BJ (cell line): ENCODE data around the gene RASSF4. TPM values are rescaled to one million over a fixed set of nuclear protein-coding genes. Genes with fewer than 3 reads are reported as not detected.

Experiments
- CTCF ChIA-PET: fragments of 350-600 bp; formaldehyde crosslinking; extraction: SDS; loops from one replicate; lab custom pipeline; 2021; ENCODE audit warnings: antibody characterized with exemption, inconsistent platforms; lab: Yijun Ruan, JAX
- POLR2A ChIA-PET: fragments of 300-600 bp; sonication (Branson Sonifier 250); formaldehyde crosslinking; extraction: SDS; loops from one replicate; lab custom pipeline; 2021; ENCODE audit warnings: antibody characterized with exemption; lab: Charles Lee
- DNase-seq: peaks from one replicate; pipeline ENCODE4 v3.0.0-alpha.2; 2011; ENCODE audit warnings: low read depth
- H3K27me3 ChIP-seq: 2 replicates; pipeline ENCODE4 v1.6.0; 2011; ENCODE audit warnings: low read length; ENCODE audit not compliant: control insufficient read depth, insufficient read depth
- H3K36me3 ChIP-seq: 2 replicates; pipeline ENCODE4 v1.5.1; 2011; ENCODE audit warnings: low read length; ENCODE audit not compliant: control insufficient read depth, insufficient read depth
- H3K4me3 ChIP-seq: 2 replicates; pipeline ENCODE4 v1.5.1; 2011; ENCODE audit warnings: low read depth, mild to moderate bottlenecking, control low read depth, low read length
- CTCF ChIP-seq: IDR thresholded peaks from 2 replicates; pipeline ENCODE4 v1.5.1; 2011; ENCODE audit warnings: low read depth, mild to moderate bottlenecking, control low read depth, inconsistent platforms, low read length, moderate library complexity; ENCODE audit not compliant: insufficient read depth
- polyA minus RNA-seq: library from RNA; depleted of rRNA, polyadenylated mRNA; stranded (reverse); fragments of >200 nt; gene quantifications from 2 replicates; pipeline ENCODE4 v1.2.3, GENCODE V29; 2011; rRNA and poly(A)+ RNA removed
- polyA plus RNA-seq: library from polyadenylated mRNA; depleted of rRNA; stranded (reverse); fragments of >200 nt; gene quantifications from 2 replicates; pipeline ENCODE4 v1.2.3, GENCODE V29; 2011; rRNA removed

RASSF4 gene
- polyA plus RNA-seq (2.5 and 3.9 TPM in 2 replicates), polyA minus RNA-seq (3.0 and 3.6 TPM in 2 replicates)

- DNase-seq = peak; percentile 13
- no peaks in the 10 kb centered on the region for H3K27me3 ChIP-seq
- POLR2A ChIA-PET = interaction anchor here (0.6 kb wide), 1 partner anchor 56 kb away, joined by 3 read pairs; no protein-coding TSS in a partner anchor
- no peak for TF ChIP-seq CTCF
- no peaks in the 10 kb centered on the region for H3K36me3 ChIP-seq
- peak within 1 kb of the TSS; percentile 86 for H3K4me3 ChIP-seq
- CTCF ChIA-PET = interaction anchor here (0.6 to 0.9 kb wide), 2 partner anchors 13 to 22 kb away, joined by 4 read pairs; no protein-coding TSS in a partner anchor
Observed at GRCh38 chr10:44959247-44960087, at the start of gene RASSF4. Gene RASSF4, plus strand, starts transcription at chr10:44959802. Its CDS starts 10,401 bp downstream, at chr10:44970203.

- H3K27me3 ChIP-seq = peaks cover 16% of the 10 kb centered on the region
- H3K36me3 ChIP-seq = no peaks in the 10 kb centered on the region
- no peak for DNase-seq
- no peak overlapping the region for H3K4me3 ChIP-seq
- POLR2A ChIA-PET = no interaction called here
- TF ChIP-seq CTCF = no peak
- CTCF ChIA-PET = interaction anchor here (1.4 to 3.6 kb wide), 2 partner anchors 10 to 22 kb away, joined by 3 to 9 read pairs; no protein-coding TSS in a partner anchor
Observed at GRCh38 chr10:44909910-44910309, 49.7 kb upstream of the RASSF4 start.

- no peak overlapping the region for H3K4me3 ChIP-seq
- H3K27me3 ChIP-seq = peaks cover 13% of the 10 kb centered on the region
- no peaks in the 10 kb centered on the region for H3K36me3 ChIP-seq
- ChIA-PET CTCF (no interaction called here), POLR2A (no interaction called here)
- TF ChIP-seq CTCF = no peak
- no peak for DNase-seq
Observed at GRCh38 chr10:44910602-44911001, 49.0 kb upstream of the RASSF4 start.

- DNase-seq = no peak
- TF ChIP-seq CTCF = no peak
- ChIA-PET CTCF (interaction anchor here (0.6 kb wide), 1 partner anchor 1044 kb away, joined by 3 read pairs; no protein-coding TSS in a partner anchor), POLR2A (no interaction called here)
- Histone ChIP-seq H3K4me3 (no peak within 1 kb of the TSS), H3K27me3 (peaks cover 13% of the 10 kb centered on the region), H3K36me3 (no peaks in the 10 kb centered on the region)
Observed at GRCh38 chr10:44911081-44911540, 48.5 kb upstream of the RASSF4 start, which contains the start of gene TMEM72. Gene TMEM72, plus strand, starts transcription at chr10:44911337. Its CDS starts 176 bp downstream, at chr10:44911513.

- no peak for DNase-seq
- POLR2A ChIA-PET = no interaction called here
- no peaks in the 10 kb centered on the region for H3K36me3 ChIP-seq
- H3K27me3 ChIP-seq = peaks cover 10% of the 10 kb centered on the region
- TF ChIP-seq CTCF = no peak
- no peak overlapping the region for H3K4me3 ChIP-seq
- CTCF ChIA-PET = interaction anchor here (0.6 kb wide), 1 partner anchor 1045 kb away, joined by 3 read pairs; no protein-coding TSS in a partner anchor
Observed at GRCh38 chr10:44911951-44912350, 47.7 kb upstream of the RASSF4 start.
